DND-41 (cell line): ENCODE measurements around the gene C6orf62.

Source experiments
- ATAC-seq: fragments of 200-7000 bp; cut with Tn5 transposase; 3 replicates; pipeline ENCODE4 v1.9.1; 2021; ENCODE audit warnings: low read depth; ENCODE audit not compliant: insufficient read depth
- DNase-seq: peaks from one replicate; pipeline ENCODE4 v3.0.0-alpha.2; 2020
- H2AFZ ChIP-seq: 2 replicates; pipeline ENCODE4 v1.6.0; 2012; ENCODE audit warnings: low read depth, low read length
- H3K27ac ChIP-seq: 2 replicates; pipeline ENCODE4 v1.5.1; 2012; ENCODE audit warnings: low read length, inconsistent platforms
- H3K27me3 ChIP-seq: fragments of 200-600 bp; sonication (generic); 2 replicates; pipeline ENCODE4 v1.6.0; 2012; ENCODE audit warnings: low read length, mild to moderate bottlenecking, inconsistent platforms; ENCODE audit not compliant: insufficient read depth, poor library complexity
- H3K36me3 ChIP-seq: 2 replicates; pipeline ENCODE4 v1.5.1; 2012; ENCODE audit warnings: low read length, inconsistent platforms; ENCODE audit not compliant: insufficient read depth
- H3K4me1 ChIP-seq: 2 replicates; pipeline ENCODE4 v1.5.1; 2012; ENCODE audit warnings: mild to moderate bottlenecking, low read length; ENCODE audit not compliant: insufficient read depth
- H3K4me2 ChIP-seq: 2 replicates; pipeline ENCODE4 v1.6.0; 2012; ENCODE audit warnings: mild to moderate bottlenecking, moderate library complexity, low read length, inconsistent platforms; ENCODE audit not compliant: insufficient read depth
- H3K4me3 ChIP-seq, 2 experiments: fragments of 200-600 bp in 1 of 2; shearing (Covaris generic) in 1 of 2; 2 replicates each; pipeline ENCODE4 v1.5.1; 2012 to 2016; ENCODE audit warnings: inconsistent platforms in 2 of 2, low read length in 2 of 2, mild to moderate bottlenecking in 2 of 2, low read depth in 1 of 2, moderate library complexity in 1 of 2
- H3K79me2 ChIP-seq: 2 replicates; pipeline ENCODE4 v1.6.0; 2012; ENCODE audit warnings: low read length, inconsistent platforms; ENCODE audit not compliant: insufficient read depth
- H3K9ac ChIP-seq: 2 replicates; pipeline ENCODE4 v1.6.0; 2012; ENCODE audit warnings: low read depth, mild to moderate bottlenecking, inconsistent platforms, low read length, moderate library complexity
- H3K9me3 ChIP-seq: 2 replicates; pipeline ENCODE4 v1.5.1; 2012; ENCODE audit warnings: low read length, moderate library complexity, mild to moderate bottlenecking, inconsistent platforms; ENCODE audit not compliant: insufficient read depth, severe bottlenecking
- H4K20me1 ChIP-seq: 2 replicates; pipeline ENCODE4 v1.6.0; 2012; ENCODE audit warnings: low read length; ENCODE audit not compliant: insufficient read depth
- EZH2 ChIP-seq: IDR thresholded peaks from 3 replicates; pipeline ENCODE4 v1.6.1; 2012; ENCODE audit warnings: borderline replicate concordance, low read depth, mild to moderate bottlenecking, moderate library complexity, low read length, inconsistent platforms; ENCODE audit not compliant: severe bottlenecking
- TF ChIP-seq, protein P1 (sequence below): IDR thresholded peaks from 2 replicates; pipeline ENCODE4 v1.5.1; 2012; ENCODE audit warnings: borderline replicate concordance, low read length, moderate library complexity, mild to moderate bottlenecking; ENCODE audit not compliant: poor library complexity, severe bottlenecking; ENCODE audit errors: extremely low read depth

The C6orf62 gene

DNA sequence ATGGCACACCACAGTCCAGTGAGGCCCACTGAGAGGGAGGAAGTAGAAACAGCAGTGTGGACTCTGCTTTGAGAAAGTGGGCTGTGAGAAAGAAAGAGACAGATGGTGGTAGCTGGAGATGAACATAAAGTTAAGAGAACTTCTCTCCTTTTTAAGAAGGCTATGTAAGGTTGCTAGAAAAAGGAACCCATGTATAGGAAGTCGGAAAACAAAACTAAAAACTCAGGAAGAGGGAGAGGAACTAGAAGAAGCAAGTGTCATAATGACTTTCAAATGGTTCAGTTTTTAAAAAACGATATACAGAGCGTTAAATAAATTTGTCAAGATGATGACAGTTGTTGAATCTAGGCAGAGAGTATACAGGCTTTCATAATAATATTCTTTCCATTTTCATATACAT, 30.3 kb upstream of the C6orf62 start:
- H3K4me1 ChIP-seq, result no peaks in the 10 kb centered on the region
- no peak for ATAC-seq
- no peaks in the 10 kb centered on the region for H3K36me3 ChIP-seq
- TF ChIP-seq, protein P1, sequence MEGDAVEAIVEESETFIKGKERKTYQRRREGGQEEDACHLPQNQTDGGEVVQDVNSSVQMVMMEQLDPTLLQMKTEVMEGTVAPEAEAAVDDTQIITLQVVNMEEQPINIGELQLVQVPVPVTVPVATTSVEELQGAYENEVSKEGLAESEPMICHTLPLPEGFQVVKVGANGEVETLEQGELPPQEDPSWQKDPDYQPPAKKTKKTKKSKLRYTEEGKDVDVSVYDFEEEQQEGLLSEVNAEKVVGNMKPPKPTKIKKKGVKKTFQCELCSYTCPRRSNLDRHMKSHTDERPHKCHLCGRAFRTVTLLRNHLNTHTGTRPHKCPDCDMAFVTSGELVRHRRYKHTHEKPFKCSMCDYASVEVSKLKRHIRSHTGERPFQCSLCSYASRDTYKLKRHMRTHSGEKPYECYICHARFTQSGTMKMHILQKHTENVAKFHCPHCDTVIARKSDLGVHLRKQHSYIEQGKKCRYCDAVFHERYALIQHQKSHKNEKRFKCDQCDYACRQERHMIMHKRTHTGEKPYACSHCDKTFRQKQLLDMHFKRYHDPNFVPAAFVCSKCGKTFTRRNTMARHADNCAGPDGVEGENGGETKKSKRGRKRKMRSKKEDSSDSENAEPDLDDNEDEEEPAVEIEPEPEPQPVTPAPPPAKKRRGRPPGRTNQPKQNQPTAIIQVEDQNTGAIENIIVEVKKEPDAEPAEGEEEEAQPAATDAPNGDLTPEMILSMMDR, result no peak
- no peak for TF ChIP-seq EZH2
- DNase-seq, result no peak
- H3K27ac ChIP-seq, result no peak overlapping the region
- H3K79me2 ChIP-seq, result no peaks in the 10 kb centered on the region
- no peak overlapping the region for H3K4me3 ChIP-seq
- H3K9ac ChIP-seq, result no peak overlapping the region
- H4K20me1 ChIP-seq, result no peaks in the 10 kb centered on the region
- H3K4me2 ChIP-seq, result no peak overlapping the region
- no peak overlapping the region for H2AFZ ChIP-seq
- H3K27me3 ChIP-seq, result peaks cover 2% of the 10 kb centered on the region
- H3K9me3 ChIP-seq, result no peaks in the 10 kb centered on the region

DNA sequence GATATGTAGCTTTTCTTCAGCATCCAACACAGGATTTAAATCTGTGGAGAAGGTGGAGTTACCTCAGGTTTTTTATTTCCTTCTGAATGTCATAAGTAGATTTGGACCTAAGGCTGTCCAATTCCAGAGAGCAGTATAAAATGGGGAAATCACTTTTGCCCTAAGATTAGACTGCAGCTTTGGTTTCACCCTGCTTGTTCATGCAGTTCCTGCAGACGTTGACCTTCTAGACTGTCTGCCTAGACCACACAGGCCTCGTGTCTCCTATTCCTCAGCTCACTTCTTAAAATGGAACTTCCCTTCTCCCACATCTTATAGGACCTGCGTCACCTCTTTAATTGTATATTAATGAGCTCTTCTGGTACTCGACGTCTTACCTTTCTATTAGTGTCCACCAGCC, 26.0 kb upstream of the C6orf62 start:
- Histone ChIP-seq H3K4me2 (no peak overlapping the region), H3K27me3 (no peaks in the 10 kb centered on the region), H3K4me3 (no peak overlapping the region), H3K36me3 (no peaks in the 10 kb centered on the region), H4K20me1 (no peaks in the 10 kb centered on the region), H3K9me3 (no peaks in the 10 kb centered on the region), H3K9ac (no peak overlapping the region), H3K79me2 (no peaks in the 10 kb centered on the region), H3K27ac (no peak overlapping the region), H2AFZ (no peak overlapping the region), H3K4me1 (no peaks in the 10 kb centered on the region)
- no peak for ATAC-seq
- no peak for DNase-seq
- TF ChIP-seq, protein P1, result no peak
- TF ChIP-seq EZH2, result no peak

DNA sequence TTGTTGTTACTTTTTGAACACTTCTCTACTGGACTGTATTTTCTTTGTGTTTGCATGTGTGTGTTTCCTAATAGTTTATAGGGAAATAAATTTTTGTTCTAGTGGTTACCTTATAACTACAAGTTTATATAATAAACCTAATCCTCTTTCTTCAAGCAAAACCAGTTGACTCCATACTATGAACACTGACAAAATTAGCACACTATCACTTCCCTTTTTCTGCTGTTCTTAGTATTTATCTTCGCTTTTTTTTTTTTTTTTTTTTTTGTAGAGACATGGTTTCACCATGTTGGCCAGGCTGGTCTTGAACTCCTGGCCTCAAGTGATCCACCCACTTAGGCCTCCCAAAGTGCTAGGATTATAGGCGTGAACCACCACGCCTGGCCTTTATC, 25.0 kb upstream of the C6orf62 start:
- no peak for DNase-seq
- Histone ChIP-seq H2AFZ (no peak overlapping the region), H3K4me2 (no peak overlapping the region)

More for the DNA sequence above, 25.0 kb upstream of the C6orf62 start:
- Histone ChIP-seq H3K4me1 (no peaks in the 10 kb centered on the region), H3K36me3 (no peaks in the 10 kb centered on the region), H3K79me2 (no peaks in the 10 kb centered on the region), H3K27me3 (no peaks in the 10 kb centered on the region), H3K4me3 (no peak overlapping the region), H3K9ac (no peak overlapping the region), H3K27ac (no peak overlapping the region), H3K9me3 (no peaks in the 10 kb centered on the region), H4K20me1 (no peaks in the 10 kb centered on the region)
- no peak for ATAC-seq
- TF ChIP-seq EZH2, result no peak
- TF ChIP-seq, protein P1, result no peak
